ENCODE data around the gene ZNF805.
"Not testable (repeated sequence)": the region's sequence is repeated elsewhere in the genome, so short reads cannot be mapped to it uniquely, and the experiment has no call there.

Gene ZNF805

DNA sequence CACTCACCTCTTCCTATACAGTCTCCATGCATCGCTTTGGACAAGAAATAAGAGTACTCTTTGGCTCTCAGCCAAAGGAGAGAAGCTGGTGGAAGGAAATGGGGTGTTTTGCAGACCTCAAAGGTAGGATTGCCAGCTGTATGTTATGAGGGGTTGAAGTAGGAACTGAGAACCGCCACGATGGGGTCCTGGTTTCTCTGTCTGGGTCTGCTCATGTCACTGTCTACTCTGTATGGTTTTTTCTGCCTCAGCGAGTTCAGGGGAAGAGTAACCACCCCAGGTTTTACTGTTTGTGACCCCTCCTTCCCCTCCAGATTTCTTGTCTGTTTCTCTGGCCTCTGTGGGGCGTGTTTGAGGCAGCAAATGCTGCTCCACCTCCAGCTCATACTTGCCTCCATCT lies 4.1 kb downstream of the ZNF805 start:
- H3K4me3 ChIP-seq (ENCODE audit: low read depth, low read length), result no peak overlapping the region
- TF ChIP-seq, protein P1, sequence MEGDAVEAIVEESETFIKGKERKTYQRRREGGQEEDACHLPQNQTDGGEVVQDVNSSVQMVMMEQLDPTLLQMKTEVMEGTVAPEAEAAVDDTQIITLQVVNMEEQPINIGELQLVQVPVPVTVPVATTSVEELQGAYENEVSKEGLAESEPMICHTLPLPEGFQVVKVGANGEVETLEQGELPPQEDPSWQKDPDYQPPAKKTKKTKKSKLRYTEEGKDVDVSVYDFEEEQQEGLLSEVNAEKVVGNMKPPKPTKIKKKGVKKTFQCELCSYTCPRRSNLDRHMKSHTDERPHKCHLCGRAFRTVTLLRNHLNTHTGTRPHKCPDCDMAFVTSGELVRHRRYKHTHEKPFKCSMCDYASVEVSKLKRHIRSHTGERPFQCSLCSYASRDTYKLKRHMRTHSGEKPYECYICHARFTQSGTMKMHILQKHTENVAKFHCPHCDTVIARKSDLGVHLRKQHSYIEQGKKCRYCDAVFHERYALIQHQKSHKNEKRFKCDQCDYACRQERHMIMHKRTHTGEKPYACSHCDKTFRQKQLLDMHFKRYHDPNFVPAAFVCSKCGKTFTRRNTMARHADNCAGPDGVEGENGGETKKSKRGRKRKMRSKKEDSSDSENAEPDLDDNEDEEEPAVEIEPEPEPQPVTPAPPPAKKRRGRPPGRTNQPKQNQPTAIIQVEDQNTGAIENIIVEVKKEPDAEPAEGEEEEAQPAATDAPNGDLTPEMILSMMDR (IDR thresholded peaks at IDR 0.05; ENCODE audit: low read depth, low read length), result no peak

DNA sequence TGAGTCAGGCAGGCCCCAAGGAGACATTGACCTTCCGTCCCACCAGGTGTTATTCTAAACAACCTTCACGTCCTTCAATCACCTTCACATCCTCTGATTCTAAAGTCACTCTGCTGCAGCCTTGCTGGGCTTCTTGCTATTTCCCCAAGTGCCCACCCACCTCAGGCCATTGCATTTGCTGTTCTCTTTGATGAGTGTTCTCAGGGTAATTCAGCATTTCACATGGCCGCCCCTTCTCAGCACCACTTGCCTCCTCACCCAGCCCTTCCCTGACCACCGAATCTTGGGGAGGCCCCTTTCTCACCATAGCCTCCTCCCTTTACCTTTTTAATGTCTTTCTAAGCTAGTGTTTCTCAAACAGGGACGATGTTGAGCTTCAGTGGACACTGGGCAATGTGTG lies 4.6 kb downstream of the ZNF805 start:
- TF ChIP-seq, protein P1 (IDR thresholded peaks at IDR 0.05; ENCODE audit: low read depth, low read length), result no peak
- H3K4me3 ChIP-seq (ENCODE audit: low read depth, low read length), result no peak overlapping the region

DNA sequence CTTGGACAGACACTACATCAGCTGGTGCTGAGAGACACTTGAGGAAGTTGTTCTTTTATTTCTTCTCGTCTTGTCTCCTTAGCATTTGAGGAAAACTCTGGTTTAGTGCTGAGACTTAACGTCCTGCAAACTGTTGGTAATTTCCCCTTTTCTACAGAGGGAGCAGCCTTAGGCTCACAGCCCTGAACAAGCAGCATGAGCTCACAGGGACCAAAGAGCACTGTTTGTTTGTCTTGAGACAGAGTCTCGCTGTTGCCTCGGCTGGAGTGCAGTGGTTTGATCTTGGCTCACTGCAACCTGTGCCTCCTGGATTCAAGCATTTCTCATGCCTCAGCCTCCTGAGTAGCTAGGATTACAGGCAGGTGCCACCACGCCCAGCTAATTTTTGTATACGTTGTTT lies 5.5 kb downstream of the ZNF805 start:
- TF ChIP-seq, protein P1 (IDR thresholded peaks at IDR 0.05; ENCODE audit: low read depth, low read length), result no peak
- no peak overlapping the region for H3K4me3 ChIP-seq (ENCODE audit: low read depth, low read length)

DNA sequence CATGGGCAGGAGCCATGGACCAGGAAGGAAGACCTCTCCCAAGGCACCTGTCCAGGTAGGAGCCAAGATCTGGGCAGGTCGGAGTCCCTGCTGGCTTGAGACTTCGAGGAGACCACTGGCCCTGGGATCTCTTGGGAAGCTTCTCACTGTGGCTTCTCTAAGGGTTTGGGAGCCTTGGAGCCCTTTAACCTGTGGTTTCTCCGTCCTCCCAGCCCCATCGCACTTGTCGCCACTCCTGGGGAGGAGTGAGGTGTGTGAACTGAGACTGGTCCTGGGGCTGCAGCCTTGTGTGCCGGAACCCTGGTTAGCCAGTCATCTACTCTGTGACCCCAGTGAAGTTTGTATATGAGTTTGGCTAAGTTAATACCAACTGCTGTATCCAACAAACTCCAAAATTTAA lies 8.2 kb downstream of the ZNF805 start:
- no peak overlapping the region for H3K4me3 ChIP-seq (ENCODE audit: low read depth, low read length)
- TF ChIP-seq, protein P1 (IDR thresholded peaks at IDR 0.05; ENCODE audit: low read depth, low read length), result no peak

DNA sequence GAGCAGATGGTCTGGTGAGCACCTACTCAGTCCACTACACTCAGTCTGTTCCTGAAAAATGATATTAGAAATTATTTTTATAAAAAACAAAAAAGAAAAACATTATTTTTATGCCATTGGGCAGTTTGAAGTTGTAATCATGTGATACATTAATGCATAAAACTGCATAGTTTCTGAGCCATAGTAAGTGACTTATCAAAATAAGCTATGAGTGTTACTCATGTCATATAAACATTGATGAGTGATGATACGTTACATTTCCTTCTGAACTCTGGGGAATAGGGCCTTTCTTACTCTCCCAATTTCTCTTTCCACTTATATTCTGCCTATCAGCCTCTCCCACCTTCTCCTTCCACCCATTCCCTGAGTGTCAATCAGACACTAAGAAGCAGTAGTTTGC lies 8.9 kb downstream of the ZNF805 start:
- TF ChIP-seq, protein P1 (IDR thresholded peaks at IDR 0.05; ENCODE audit: low read depth, low read length), result no peak
- no peak overlapping the region for H3K4me3 ChIP-seq (ENCODE audit: low read depth, low read length)

DNA sequence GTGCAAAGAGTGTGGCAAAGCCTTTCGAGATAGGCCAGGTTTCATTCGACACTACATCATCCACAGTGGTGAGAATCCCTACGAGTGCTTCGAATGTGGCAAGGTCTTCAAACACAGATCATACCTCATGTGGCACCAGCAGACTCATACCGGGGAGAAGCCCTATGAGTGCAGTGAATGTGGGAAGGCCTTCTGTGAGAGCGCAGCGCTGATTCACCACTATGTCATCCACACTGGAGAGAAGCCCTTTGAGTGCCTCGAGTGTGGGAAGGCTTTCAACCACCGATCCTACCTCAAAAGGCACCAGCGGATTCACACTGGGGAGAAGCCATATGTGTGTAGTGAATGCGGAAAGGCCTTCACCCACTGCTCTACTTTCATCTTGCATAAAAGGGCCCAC lies 13.3 kb downstream of the ZNF805 start:
- H3K4me3 ChIP-seq (ENCODE audit: low read depth, low read length), result not testable (repeated sequence)

DNA sequence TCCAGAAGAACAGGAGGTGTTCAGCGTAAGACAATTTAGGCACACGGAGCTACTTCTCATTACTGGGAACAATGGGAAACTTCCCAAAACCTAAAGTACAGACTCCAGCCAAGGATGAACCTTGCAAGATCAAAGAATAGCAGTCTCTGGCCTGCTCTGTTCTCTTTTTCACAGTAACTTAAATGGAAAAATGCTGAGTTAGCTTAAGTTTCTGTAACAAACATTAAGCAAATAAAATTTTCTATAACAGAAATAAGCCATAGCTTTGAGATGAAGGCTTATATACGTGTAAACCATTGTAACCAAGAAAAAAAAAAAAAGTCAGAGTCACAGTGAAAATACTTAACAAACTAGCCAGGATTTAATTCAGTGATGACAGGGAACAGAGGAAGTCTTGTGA lies 21.6 kb downstream of the ZNF805 start:
- TF ChIP-seq, protein P1 (IDR thresholded peaks at IDR 0.05; ENCODE audit: low read depth, low read length), result no peak
- no peak overlapping the region for H3K4me3 ChIP-seq (ENCODE audit: low read depth, low read length)

DNA sequence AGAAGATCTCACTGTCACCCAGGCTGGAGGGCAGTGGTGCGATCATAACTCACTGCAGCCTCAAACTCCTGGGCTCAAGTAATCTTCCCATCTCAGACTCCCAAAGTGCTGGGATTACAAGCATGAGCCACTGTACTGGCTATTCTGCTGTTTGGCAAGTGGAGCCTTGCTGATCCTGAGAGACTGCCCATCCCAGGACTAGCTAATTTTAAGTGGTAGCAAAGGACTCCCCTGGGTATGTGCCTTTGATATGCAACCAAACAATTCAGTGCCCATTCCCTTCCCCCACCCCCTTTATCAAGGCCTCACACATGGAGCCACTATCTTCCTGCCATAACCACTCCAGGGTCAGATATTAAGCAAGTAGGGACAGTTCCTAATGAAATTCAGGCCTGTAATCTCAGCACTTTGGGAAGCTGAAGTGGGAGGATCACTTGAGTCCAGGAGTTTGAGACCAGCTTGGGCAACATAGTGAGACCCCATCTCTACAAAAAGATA lies 22.9 kb downstream of the ZNF805 start:
- TF ChIP-seq, protein P1 (IDR thresholded peaks at IDR 0.05; ENCODE audit: low read depth, low read length), result no peak
- H3K4me3 ChIP-seq (ENCODE audit: low read depth, low read length), result no peak overlapping the region
